GM19240 (cell line): ENCODE data around the gene PHKG1.
A peak's percentile ranks its signal among the peaks of the same experiment; 100 is the strongest.
"Not testable (repeated sequence)": the region's sequence is repeated elsewhere in the genome, so short reads cannot be mapped to it uniquely, and the experiment has no call there.

Experiments used
- DNase-seq: peaks from one replicate; pipeline ENCODE4 v3.0.0; 2011; ENCODE audit warnings: low spot score; ENCODE audit not compliant: insufficient read length

The PHKG1 gene

GRCh38 chr7:56045758-56046157, 47.0 kb downstream of the PHKG1 start:
- DNase-seq, result not testable (repeated sequence)

GRCh38 chr7:56040730-56041129, 52.0 kb downstream of the PHKG1 start:
- no peak for DNase-seq

GRCh38 chr7:56033671-56034432, 58.9 kb downstream of the PHKG1 start:
- DNase-seq, result peak; percentile 69

DNA sequence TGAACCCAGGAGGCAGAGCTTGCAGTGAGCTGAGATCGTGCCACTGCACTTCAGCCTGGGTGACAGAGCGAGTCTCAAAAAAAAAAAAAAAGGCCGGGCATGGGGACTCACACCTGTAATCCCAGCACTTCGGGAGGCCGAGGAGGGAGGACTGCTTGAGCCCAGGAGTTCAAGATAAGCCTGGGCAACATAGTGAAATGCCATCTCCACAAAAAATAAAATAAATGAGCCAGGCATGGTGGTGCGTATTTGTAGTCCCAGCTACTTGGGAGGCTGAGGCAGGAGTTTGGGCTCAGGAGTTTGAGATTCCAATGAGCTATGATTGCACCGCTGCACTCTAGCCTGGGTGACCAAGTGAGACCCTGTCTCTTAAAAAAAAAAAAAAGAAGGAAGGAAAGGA, 60.2 kb downstream of the PHKG1 start:
- DNase-seq, result not testable (repeated sequence)

DNA sequence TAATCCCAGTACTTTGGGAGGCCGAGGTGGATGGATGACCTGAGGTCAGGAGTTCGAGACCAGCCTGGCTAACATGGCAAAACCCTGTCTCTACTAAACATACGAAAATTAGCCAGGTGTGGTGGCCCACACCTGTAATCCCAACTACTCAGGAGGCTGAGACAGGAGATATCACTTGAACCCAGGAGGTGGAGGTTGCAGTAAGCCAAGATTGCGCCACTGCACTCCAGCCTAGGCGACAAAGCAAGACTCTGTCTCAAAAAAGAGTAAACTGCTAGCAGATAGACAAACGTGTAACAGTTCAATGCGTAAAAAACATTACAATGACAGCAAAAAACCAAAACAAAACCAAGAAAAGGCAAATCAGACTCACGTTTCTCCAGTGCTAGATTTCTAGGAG, 61.2 kb downstream of the PHKG1 start:
- DNase-seq, result not testable (repeated sequence)

- DNase-seq, result no peak
Measured at GRCh38 chr7:56030340-56030739, 62.4 kb downstream of the PHKG1 start.
